NCI-H2107 (cell line): ENCODE measurements around the gene FRMD1.

Experiments
- DNase-seq: peaks from one replicate; lab custom pipeline; 2025; lab: John Stamatoyannopoulos, UW

FRMD1 gene

GRCh38 chr6:168111911-168112310 is 32.9 kb upstream of the FRMD1 start:
- no peak for DNase-seq

DNA sequence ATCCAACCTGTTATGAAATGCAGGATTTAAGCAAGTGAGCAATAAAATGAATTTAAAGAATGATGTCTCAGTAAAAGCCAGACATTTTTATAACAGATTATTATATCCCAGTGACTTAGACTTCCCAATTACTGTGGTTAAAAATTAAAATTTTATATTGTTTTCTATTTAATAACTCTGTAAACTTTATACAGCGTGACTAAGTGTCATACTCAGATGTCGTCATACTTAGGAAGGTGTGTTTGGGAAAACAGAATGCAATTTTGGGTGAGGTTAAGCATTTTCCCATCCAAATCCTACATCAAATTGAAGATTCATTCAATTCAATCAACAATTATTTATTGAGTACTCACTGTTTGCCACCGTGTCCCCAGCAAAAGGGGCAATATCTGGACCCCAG is 31.4 kb upstream of the FRMD1 start:
- DNase-seq, result no peak

DNA sequence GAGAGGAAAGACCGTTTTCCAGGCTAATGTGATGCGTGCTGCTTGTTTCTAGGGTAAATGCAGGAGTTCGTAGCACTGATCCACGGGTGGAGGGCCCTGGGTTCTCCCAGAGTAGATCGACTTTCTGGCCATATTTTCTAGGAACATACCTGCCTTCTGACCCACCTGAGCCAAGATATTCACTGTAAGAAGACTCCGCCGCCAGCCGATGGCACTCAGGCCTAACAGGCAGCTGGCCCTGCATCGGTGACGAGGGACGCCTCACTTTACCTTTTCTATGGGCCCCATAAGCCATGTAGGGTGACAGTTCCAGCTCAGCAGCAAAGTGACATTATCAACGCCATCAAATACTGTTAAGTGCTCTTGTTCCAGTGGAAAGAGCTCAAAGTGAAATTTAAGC is 30.2 kb upstream of the FRMD1 start:
- DNase-seq, result no peak

DNA sequence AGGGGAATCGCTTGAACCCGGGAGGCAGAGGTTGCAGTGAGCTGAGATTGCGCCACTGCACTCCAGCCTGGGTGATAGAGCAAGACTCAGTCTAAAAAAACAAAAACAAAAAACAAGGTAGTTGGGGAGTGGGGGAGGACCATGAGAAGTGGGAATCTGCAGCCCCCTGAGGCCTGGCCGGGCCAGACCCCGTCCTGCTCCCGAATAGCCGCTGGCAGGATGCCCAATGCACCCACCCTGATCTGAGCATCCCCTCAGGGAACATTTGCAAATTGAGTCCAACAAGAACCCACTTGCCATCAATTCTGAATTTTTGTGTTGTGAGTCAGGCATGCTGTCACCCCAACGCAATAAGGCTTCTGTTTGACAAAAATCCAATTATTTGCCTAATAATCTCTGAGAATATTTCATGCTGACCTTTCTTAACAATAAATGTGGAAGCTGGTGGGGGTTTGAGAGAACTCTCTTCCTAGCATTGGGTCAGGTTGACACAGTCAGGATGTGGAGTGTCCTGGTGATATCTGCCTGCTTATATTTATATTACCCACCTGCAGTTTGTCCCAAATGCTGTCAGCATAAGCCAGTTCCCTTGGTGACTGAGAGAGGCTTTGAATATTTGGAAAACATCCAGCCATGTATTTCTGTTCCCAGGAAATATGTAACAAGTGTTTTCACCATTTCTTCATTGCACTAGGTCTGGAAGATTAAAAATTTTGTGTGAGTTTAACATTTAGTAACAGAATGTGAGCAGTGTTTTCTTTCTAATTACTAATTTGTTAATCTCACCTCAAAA is 28.4 kb upstream of the FRMD1 start:
- no peak for DNase-seq

DNA sequence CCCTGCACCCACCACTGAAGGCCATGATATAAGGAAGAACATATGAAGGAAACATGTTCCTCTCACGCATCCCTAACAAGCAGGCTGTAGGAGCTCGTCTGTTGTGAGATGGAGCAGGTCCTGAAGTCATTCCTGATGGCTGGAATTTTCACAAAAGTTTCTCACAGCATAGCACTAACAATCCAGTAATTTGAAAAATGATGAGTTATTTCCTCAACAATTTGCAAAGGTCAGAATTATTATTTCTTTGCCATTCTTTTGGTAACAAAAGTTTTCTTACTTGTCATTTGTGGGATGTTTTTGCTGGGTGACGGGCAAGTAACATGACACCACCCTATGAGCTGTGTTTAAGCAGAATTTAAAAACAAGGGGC is 27.6 kb upstream of the FRMD1 start:
- no peak for DNase-seq

DNA sequence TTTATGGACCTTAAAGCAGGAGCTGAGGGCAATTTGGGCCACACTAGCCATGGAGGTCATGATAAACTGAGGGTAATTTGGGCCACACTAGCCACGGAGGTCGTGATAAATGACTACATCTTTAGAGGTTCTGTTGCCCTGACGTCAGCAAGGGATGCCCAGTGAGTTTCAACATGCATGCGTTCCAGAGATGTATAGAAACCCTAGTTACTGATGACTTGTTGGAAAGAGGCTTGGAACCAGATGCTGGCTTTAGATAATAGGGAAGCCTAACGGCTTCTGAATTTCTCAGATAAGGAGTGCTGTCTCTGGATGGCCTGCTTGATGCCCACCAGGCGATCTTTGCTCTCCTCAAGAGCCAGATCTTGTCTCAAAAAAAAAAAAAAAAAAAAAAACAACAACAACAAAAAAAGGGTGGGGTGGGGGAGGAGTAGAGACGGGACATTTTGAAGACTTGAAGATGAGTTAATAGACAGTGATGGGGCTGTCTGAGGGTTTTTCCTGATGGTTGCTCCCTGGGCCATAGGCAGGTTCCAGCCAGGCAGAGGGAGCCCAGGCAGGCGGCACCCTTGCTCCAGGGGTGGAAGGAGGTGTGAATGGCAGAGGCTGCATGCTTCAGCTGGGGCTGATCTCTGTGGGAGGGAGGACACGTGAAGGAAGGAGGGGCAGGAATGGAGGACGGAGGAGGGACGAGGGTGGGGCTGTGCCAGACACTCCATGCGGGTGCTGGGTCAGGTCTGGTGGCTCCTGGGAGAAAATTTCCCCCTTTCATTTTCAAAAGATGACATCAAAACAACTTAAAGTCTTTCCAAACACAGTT is 27.0 kb upstream of the FRMD1 start:
- DNase-seq, result peak; percentile 55

DNA sequence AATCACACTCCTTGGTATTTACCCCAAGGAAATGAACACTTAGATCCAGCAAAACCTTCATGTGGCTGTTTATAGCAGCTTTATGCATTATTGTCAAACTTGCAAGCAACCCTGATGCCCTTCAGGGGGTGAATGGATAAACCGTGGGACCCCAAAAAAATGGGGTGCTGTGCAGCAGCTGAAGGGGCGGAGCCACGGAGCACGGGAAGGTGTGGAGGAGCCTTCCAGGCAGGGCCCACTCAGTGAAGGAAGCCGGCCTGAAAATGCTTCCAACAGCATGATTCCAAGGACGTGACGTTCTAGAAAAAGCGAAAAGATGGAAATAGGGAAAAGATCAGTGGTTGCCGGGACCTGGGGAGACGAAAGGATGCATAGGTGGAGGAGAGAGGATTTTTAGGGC is 25.6 kb upstream of the FRMD1 start:
- DNase-seq, result no peak

- no peak for DNase-seq
Measured at GRCh38 chr6:168103050-168103830, 24.2 kb upstream of the FRMD1 start.

GRCh38 chr6:168102315-168102985 is 23.4 kb upstream of the FRMD1 start:
- peak; percentile 83 for DNase-seq

GRCh38 chr6:168101590-168102314 is 22.7 kb upstream of the FRMD1 start:
- no peak for DNase-seq

DNA sequence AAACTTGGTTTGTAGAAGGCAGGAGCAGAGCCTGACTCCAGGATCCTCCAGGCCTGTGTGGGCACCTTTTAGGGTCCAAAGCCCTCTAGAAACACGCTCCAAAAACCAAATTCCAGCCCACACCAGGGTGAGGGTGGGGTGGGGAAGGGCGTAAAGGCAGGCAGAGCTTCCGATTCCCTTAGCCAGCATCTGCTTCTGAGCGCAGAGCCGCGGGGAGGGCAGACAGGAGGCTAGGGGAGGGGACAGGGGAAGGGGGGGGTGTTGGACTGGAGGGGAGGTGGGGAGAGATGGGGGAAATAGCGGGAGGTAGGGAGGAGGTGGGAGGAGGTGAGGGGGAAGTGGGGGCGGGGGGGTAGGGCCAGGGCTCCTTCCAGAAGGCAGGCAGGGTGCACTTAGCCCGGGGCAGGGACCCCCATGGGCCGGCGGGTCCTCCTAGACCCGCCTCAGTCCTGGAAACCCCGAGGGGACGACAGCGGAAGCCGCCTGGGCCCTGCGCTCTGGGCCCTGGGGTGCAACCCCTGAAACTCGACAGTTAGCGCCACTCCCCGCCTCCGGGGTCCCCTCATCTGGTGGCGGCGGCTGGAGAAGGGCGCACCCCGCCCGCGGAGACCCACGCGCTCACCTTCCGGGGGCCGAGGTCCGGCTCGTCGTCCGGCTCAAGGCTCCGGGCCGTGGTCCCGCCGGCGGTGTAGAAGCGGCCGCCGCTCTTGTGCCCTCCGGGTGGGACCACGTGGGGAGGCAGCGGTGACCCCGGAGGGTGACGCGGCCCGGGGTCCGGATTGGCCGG is 22.0 kb upstream of the FRMD1 start:
- DNase-seq, result no peak

DNA sequence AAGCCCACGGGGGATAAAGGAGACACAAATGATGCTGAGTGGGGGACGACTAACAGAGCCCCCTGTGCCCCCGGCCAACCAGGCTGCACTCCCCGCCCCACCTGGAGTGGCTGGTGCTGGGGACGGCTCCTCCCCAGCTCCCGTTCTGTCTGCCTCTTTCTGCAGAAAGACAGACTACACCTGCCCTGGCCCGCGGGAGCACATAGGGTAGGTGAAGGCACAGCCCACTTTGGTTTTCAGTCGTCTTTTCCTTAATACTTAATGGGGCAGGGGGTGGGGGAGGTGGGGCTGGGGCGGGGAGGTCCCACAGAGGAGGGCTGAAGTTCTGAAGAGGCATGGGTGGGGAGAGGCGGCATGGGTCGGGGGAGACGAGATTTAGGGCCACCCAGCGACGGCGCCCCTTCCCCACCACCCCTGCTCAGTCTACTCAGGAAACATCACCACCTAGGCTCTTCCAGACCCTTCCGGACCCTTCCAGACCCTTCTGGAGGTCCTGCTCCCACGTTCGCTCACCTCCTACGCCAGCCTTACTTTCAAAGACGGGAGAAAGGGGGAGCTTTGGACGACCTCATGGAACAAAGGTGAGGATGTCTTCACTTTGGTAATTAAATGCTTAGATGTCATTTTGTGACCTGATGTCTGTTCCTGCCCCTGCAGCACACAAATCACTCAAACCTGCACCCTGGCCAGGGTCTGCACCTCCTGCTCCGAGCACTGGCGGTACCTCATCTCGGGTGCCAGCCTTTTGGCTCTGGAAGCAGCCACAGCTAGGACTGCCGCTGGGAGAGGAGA is 21.2 kb upstream of the FRMD1 start:
- no peak for DNase-seq

- no peak for DNase-seq
Measured at GRCh38 chr6:168099201-168100010, 20.4 kb upstream of the FRMD1 start.

GRCh38 chr6:168098431-168098861 is 19.4 kb upstream of the FRMD1 start:
- DNase-seq, result no peak

- no peak for DNase-seq
Measured at GRCh38 chr6:168097621-168098430, 18.8 kb upstream of the FRMD1 start.

GRCh38 chr6:168097221-168097620 is 18.2 kb upstream of the FRMD1 start:
- DNase-seq, result no peak

DNA sequence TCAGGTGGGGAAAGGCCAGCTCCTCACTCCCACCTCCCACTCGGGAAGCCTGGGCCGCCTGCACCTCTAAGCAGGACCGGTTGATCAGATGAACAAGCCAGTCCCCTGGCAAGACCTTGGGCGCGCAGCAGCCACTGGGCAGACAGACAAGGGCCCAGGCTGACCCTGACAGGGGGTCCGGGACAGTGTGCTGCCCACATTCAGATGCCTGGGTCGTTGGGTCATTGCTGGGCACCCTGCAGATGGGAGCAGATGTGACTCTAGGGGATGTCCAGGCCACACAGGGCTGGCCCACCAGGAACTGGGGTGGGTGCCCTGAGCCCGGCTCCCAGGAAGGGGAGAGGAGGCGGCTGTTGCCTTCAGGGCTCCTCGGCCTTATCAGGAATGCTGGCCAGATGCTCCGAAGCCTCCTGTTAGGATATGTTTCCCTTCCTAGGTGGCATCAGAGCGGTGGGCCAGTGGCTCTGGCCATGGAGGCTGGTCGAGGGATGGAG is 17.3 kb upstream of the FRMD1 start:
- DNase-seq, result no peak
